GM11168 (cell line): ENCODE measurements around the gene LAMC1.
"Not testable (repeated sequence)": the region's sequence is repeated elsewhere in the genome, so short reads cannot be mapped to it uniquely, and the experiment has no call there.

Experiments used
- in situ Hi-C: fragments of 300-500 bp; cut with MboI; formaldehyde crosslinking; loops from one replicate; pipeline ENCODE4 v1.12.0; 2022; ENCODE audit warnings: low sequenced_read_pairs; ENCODE audit not compliant: unreplicated experiment

Gene LAMC1

DNA sequence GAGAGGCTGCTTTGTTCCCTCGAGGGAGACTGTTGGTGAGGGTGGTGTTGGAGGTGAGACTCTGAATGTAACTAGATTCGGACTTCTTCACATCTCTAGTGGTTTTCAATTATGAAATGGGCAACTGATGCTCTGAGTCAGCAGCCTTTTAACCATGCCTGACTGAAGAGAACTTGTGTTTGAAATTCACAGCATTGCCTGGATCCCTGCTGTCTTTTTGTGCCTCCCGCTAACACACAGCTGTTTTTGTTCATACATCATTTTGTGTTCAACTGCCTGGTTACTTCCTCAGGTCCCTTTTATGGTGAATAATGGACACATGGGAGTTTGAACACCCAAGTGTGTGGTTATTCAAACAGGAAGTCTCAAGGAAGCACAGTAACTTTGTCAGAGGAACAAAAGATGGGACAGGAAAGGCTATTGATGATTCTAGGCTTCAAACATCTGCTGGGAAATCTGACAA, 16.8 kb downstream of the LAMC1 start:
- in situ Hi-C loops: no loop called here

DNA sequence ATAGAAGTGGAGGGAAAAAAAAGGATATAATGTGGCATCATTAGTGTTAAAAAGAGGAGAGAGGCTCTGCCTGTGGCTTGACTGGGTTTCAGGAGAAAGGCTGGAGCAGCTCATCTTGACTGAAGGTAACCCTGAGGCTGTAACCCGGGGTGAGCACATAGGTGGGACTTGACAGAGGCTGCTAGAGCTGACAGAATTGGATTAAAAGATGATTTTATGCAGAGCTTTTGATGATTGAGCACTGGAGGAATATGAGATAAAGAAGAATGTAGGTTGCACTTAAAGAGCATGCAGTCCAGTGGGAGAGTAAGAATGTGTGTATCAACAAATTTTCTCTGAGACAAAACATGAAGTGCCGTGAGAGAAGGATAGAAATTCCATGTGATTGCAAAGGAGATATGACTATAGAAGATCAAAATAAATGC, 17.3 kb downstream of the LAMC1 start:
- in situ Hi-C loops: no loop called here

GRCh38 chr1:183043254-183043653, 20.0 kb downstream of the LAMC1 start:
- in situ Hi-C loops: no loop called here

DNA sequence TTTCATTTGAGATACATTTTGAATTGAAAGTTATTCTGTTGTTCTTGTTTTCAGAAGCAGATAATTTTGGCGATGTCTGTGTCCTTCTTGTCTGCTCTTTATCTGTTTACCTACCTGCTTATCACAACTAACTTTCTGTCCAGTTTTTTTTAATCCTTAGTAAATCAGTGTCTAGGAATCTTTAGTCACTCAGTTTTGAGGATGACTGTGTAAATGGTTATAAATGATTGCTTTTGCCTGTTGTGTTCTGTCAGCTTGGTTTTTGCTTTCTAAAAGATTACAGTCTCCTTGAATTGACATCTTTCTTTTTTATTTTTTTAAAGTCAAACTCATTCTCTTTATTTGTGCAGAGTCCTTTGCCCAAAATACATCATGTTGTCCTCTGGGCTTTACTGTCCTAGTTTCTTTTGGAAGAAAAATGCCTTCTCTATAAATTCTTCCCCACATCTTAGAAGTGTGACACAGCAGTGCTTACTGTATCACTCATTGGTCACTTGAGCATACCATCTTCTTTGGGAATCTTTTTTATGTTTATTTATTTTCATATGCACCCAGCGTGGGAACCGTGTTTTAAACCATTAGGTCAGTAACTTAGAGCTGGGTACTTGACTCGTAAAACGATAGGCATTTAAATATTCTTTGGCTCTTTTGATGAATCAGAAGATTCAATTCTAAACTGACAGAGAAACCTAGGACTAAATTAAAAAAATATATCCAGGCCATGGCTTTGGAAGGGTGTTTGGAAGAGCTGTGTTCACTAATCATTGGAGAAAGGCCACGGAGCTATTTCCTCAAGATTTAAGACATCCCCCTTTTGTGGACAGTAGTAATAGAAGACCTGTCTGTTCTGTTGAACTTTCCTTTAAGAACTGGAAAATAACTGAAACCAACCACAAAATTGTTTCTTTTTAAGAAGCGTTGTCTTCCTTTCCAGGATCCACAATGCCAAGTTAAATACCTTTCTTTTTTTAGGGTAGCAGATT, 20.9 kb downstream of the LAMC1 start:
- in situ Hi-C loops: no loop called here

- in situ Hi-C loops: no loop called here
Measured at GRCh38 chr1:183044893-183045649, 21.9 kb downstream of the LAMC1 start.

DNA sequence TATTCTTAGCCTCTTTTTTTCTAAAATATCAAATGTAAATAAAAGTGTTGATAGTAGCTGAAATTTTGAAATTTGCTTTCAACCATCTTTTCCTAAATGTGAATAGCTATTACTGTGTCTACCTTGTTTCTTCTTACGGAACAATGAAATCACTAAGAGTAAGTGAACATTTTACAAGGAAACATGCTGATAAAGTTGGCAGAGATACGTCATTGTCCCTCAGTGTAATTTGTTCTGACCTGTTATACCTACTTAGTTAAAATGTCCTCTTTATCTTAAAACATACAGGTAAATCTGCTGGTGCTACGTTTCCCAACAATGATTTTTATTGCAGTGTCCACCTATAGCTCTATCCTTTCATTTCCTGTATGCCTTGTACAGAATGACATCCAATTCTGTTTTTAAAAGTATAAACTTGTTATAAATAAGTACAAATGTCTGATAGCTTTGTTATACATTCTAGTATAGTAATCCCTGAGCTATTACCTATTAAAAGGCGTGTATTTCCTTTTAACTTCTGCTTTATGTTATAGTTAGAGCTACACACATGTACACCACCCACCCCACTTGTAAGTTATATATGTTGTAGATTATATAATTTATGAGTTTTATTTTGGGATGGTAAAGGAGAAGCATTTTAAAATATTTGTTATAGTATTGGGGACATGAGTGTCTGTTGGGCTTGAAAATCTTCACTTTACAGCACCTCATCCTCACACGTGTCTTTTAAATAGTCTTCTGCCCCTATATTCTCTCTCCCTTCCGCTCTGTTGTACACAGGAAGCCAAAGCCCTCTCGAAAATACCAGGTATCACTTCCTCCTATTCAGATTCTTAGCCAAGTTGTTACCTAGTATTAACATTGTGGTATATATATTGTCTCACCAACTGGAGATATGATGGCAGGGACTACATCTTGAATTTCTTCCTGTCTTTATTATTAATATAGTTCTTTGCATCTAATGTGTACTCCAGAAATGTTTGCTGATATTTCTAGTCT, 25.2 kb downstream of the LAMC1 start:
- in situ Hi-C loops: no loop called here

GRCh38 chr1:183051546-183051945, 28.3 kb downstream of the LAMC1 start:
- in situ Hi-C loops: no loop called here

DNA sequence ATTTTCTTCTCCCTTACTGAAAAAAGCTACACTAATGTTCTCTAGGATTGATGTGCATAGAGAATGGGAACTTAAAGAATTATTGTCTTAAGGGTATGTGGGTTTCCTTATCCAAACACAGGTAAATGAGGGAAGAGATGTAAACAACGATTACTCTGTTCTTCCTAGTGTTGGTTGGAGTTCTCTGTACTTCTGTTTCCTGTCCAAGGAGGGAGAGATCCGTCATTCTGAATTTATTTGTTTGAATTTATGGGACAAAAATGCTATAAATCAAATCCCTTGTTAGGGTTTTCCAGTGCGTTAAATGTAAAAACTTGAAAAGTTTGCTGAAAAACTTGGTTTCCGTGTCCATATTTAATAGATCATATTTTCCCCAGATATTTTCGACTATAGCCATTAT, 29.6 kb downstream of the LAMC1 start:
- in situ Hi-C loops: no loop called here

- in situ Hi-C loops: no loop called here
Measured at GRCh38 chr1:183058851-183059502, 35.8 kb downstream of the LAMC1 start.

GRCh38 chr1:183061194-183061593, 38.0 kb downstream of the LAMC1 start:
- in situ Hi-C loops: no loop called here

DNA sequence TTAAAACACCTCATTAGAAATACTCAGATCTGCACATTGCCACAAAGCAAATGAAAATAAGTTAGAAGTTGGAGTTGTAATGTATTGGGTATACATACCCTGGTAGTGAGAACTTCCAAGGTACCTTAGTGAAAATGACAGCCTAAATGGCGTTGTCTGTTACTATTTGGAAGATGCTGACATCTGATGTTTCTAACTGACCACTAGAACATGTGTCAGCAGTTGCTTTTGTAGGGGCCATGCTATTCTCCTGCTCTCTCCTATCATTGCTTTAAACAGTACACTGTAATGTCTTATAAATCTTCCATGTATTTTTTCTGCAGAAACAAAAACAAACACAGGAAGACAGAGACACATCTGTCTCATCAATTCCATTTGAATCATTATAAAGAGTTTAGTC, 40.1 kb downstream of the LAMC1 start:
- in situ Hi-C loops: no loop called here

DNA sequence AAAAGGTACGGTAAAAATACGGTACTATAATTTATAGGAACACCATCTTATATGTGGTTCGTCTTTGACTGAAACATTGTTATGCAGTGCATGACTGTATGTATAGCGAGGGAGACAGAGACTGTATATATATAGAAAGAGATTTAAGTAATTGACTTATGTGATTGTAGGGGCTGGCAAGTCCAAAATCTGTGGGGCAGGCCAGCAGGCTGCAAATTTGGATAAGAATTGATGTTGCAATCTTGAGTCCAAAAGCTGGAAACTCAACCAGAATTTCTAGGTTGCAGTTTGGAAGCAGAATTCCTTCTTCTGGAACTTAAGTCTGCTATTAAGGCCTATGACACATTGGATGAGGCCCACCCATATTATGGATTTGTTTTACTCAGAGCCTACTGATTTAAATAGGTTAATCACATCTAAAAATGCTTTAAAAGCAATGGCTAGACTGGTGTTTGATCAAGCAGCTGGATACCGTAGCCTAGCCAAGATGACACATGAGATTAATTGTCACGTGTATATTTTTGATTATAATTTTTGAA, 42.0 kb downstream of the LAMC1 start:
- in situ Hi-C loops: no loop called here

- in situ Hi-C loops: not testable (repeated sequence)
Measured at GRCh38 chr1:183066432-183066831, 43.2 kb downstream of the LAMC1 start.

DNA sequence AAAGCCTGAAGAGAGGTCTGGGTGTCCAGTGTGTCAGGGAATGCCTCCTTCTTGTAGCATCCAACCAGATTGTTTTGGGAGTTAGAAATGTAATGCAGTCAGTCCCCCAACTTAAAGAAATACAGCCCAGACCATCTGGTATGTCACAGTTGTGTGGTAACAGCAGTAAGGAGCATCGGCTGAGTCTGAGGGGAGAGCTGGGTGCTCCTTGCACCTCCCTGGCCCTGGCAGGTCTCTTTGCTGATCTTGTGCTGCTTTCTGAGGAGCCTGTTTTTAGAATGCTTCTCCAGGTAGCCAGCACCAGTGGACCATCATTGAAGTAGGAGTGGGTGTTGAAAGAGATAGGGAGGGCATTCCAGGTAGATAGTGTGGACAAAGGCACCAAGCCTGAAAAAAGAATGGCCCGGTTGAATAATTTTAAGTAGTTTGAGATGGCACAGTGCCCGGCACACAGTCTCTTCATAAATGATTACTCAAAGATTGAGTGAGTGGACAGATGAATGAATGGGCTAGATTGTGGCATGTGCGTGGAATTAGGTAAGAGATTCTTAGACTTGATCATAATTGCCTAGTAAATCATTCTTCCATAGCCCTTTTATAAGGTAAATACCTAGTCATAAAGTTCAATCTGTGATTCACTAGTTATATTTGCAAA, 46.5 kb downstream of the LAMC1 start:
- in situ Hi-C loops: no loop called here

DNA sequence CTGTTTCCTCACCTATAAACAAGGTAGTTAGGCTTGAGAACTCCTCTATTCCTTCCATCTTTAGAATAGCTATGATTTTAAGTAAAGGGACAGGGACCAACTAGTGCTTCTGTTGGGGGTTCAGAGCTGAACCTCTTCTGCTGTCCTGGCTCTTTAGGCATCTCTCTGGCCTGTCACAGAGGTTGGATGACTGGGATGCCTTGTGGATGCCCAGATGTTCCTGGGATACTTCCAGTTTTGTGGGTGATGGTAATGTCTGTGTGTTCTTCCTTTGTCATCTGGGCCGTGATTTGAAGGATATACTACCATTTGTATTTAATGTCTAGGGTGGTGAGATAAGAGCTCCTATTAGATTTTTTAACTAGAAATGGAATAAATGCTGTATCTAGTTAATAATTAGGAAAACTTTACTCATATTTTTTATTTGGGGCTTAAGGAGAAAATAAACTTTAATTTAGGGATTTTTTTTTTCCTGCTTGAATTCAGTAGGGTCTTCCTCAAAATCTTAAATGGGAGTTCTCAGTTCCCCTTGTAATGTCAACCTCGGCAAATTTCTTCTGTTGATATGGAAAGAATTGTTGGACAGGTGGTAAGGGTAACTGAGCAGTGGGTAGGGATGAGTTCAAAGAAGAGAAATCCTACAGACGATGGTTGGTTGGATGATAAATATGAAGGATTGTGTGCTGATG, 47.2 kb downstream of the LAMC1 start:
- in situ Hi-C loops: no loop called here

GRCh38 chr1:183070923-183071618, 47.9 kb downstream of the LAMC1 start:
- in situ Hi-C loops: no loop called here

- in situ Hi-C loops: not testable (repeated sequence)
Measured at GRCh38 chr1:183072595-183072994, 49.4 kb downstream of the LAMC1 start.

GRCh38 chr1:183073320-183073719, 50.1 kb downstream of the LAMC1 start:
- in situ Hi-C loops: no loop called here
